ENCODE data around the gene DPP6. TPM values are rescaled to one million over a fixed set of nuclear protein-coding genes. Genes with fewer than 3 reads are reported as not detected.

Gene DPP6
- polyA plus RNA-seq, 2 of the 4 experiments (the other 2 are of a cell fraction): not detected

DNA sequence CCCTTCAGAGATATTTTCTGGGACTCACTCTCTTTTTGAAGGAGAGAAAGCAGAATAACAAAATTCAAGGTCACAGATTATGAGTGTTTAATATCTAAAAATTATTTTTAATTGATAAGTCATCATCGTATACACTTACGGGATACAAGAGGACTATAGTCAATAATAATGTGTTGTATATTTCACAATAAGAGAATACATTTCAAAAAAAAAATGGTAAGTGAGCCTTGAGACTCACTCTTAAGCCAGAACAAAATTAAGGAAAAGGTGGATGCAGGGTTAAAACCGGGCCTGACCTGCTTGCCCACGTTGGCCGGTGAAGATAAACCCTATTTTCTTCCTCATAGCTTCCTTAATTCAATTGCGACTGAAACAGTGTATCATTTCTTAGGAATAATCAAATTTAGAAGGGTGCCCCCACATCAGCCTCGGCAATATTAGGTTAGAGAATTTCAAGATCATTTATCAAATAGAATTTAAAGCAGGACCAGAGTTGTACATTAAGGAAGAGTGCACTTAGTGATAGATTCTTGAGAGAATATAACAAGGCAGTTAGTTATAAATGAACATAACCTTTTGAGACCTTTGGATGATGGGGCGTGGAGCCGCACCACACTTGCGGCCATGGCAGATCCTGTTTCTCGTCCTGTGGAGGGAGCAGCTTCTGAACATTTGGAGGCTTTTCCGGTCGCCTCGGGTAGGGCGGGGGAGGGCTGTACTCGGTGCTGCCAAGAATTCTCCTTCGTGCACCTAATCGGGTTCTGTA is 628.9 kb downstream of the DPP6 start:
- Histone ChIP-seq H3K27ac (no peak overlapping the region), H3K4me2 (no peak overlapping the region), H3K9me3 (no peaks in the 10 kb centered on the region), H3K4me3 (no peak overlapping the region), H3K4me1 (no peaks in the 10 kb centered on the region)
- FAIRE-seq (no peak), DNase-seq (ENCODE audit: low read depth in 1 of 2, low spot score in 1 of 2) (no peak), ATAC-seq (no peak)
- ChIA-PET CTCF (interaction anchor here (1.7 kb wide), 1 partner anchor 20 kb away, joined by 3 read pairs; no protein-coding TSS in a partner anchor), POLR2A (no interaction called here)
- WGBS (ENCODE audit: missing lambda C conversion rate): 31% methylated on average over 18 of the region's 18 CpGs
- TF ChIP-seq HOXA7 (CRISPR knock-in tag; IDR thresholded peaks at IDR 0.05) (no peak), RAD21 (conservative IDR thresholded peaks at IDR 0.05 in 1 of 2, IDR thresholded peaks at IDR 0.05 in 1 of 2) (no peak), HOXB5 (CRISPR knock-in tag; IDR thresholded peaks at IDR 0.05) (no peak), BHLHE40 (IDR thresholded peaks at IDR 0.05; ENCODE audit: low read depth, low read length) (no peak)

DNA sequence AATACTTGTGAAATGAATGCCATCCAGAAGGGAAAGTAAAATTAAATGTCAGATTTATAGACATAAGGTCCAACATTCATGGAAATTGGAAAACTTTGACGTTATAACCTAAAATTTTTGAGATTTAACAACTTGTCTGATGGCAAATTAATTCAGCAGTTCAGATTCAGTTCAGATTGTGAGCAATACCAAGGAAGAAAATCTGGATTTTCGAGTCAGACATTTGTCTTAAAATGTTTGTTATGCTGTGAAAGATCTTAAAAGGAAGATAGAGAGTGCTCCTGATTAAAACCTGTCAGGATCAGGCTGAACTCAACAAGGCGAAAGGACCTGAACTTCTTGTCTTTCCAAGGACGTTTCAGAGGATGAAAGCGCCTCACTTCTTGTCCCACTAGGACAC is 629.8 kb downstream of the DPP6 start:
- ATAC-seq (no peak), FAIRE-seq (no peak), DNase-seq (ENCODE audit: low read depth in 1 of 2, low spot score in 1 of 2) (no peak)
- POLR2A ChIA-PET: no interaction called here
- Histone ChIP-seq H3K27ac (no peak overlapping the region), H3K4me3 (no peak overlapping the region), H3K9me3 (no peaks in the 10 kb centered on the region), H3K4me2 (no peak overlapping the region), H3K4me1 (no peaks in the 10 kb centered on the region)
- WGBS (ENCODE audit: missing lambda C conversion rate): 17% methylated on average over 5 of the region's 5 CpGs
- TF ChIP-seq, protein P1, sequence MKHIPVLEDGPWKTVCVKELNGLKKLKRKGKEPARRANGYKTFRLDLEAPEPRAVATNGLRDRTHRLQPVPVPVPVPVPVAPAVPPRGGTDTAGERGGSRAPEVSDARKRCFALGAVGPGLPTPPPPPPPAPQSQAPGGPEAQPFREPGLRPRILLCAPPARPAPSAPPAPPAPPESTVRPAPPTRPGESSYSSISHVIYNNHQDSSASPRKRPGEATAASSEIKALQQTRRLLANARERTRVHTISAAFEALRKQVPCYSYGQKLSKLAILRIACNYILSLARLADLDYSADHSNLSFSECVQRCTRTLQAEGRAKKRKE (CRISPR knock-in tag; IDR thresholded peaks at IDR 0.05; ENCODE audit: low read depth): no peak
- CTCF ChIA-PET: no interaction called here

DNA sequence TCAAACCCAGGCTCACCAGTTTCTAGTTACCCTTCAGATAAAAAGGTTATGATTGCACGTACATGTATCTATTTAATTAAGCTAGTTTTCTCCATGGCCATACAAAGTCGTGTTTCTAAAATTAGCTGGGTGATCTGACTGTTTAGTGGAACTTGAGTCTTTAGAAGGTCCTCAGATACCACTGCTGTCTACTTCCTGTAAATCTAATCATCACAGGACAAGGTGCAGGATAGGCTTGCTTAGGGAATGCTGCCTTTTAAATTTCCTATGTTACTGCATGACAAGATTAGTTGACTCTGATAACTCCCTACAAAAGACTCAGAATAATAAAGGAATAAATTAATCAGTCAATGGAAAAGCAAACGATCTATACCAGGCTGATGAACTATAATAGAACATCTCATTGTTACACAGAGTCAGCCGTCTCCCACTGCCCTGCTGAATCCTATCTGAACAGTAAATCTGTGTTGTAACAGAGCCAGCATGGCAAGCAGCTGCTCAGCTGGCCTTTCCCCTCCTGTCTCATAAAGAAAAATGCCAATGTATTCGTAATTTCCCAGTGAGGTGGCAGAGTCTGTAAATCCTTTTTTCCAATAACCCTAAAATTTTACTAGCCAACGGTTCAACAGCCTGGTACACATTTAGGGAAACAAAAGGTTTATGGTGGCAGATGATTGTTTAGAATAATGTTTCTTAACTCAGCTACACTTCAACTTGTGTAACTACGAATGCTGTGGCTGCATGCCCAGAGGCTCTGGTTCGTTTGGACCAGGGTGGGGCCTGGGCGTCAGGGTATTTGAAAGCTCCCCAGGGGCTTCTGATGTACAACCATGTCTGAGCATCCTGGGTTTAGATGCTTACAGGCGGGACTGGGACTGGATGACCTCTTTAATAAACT is 632.7 kb downstream of the DPP6 start:
- ChIA-PET CTCF (no interaction called here), POLR2A (no interaction called here)
- Histone ChIP-seq H3K4me1 (no peaks in the 10 kb centered on the region), H3K4me2 (no peak overlapping the region), H3K9me3 (no peaks in the 10 kb centered on the region), H3K27ac (no peak overlapping the region), H3K4me3 (no peak overlapping the region)
- no peak for DNase-seq (ENCODE audit: low read depth in 1 of 2, low spot score in 1 of 2)
- ATAC-seq: no peak
- TF ChIP-seq POLR2A (IDR thresholded peaks at IDR 0.05; ENCODE audit: low read length) (no peak), POLR2AphosphoS2 (conservative IDR thresholded peaks at IDR 0.05; ENCODE audit: low read length) (no peak), ZFP36 (IDR thresholded peaks at IDR 0.05; ENCODE audit: borderline replicate concordance, partially characterized antibody) (no peak), MAFK (IDR thresholded peaks at IDR 0.05; ENCODE audit: partially characterized antibody) (no peak), MAZ (IDR thresholded peaks at IDR 0.05; ENCODE audit: borderline replicate concordance, low read depth, low read length) (no peak), FOSB (CRISPR knock-in tag; IDR thresholded peaks at IDR 0.05) (no peak), EHF (CRISPR knock-in tag; IDR thresholded peaks at IDR 0.05) (no peak), EP300 (IDR thresholded peaks at IDR 0.05) (no peak), ZNF302 (CRISPR knock-in tag; IDR thresholded peaks at IDR 0.05) (no peak), TP53 (CRISPR knock-in tag; IDR thresholded peaks at IDR 0.05) (no peak), CBX2 (IDR thresholded peaks at IDR 0.05; ENCODE audit: borderline replicate concordance, low read depth) (no peak), FOSL2 (IDR thresholded peaks at IDR 0.05) (no peak), FOSL2 (CRISPR knock-in tag; IDR thresholded peaks at IDR 0.05) (no peak), EHMT2 (IDR thresholded peaks at IDR 0.05; ENCODE audit: low read depth) (no peak), ZSCAN20 (CRISPR knock-in tag; IDR thresholded peaks at IDR 0.05) (no peak)
- TF ChIP-seq, protein P2, sequence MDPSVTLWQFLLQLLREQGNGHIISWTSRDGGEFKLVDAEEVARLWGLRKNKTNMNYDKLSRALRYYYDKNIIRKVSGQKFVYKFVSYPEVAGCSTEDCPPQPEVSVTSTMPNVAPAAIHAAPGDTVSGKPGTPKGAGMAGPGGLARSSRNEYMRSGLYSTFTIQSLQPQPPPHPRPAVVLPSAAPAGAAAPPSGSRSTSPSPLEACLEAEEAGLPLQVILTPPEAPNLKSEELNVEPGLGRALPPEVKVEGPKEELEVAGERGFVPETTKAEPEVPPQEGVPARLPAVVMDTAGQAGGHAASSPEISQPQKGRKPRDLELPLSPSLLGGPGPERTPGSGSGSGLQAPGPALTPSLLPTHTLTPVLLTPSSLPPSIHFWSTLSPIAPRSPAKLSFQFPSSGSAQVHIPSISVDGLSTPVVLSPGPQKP (IDR thresholded peaks at IDR 0.05; ENCODE audit: low read depth, low read length): no peak
- TF ChIP-seq, protein P3, sequence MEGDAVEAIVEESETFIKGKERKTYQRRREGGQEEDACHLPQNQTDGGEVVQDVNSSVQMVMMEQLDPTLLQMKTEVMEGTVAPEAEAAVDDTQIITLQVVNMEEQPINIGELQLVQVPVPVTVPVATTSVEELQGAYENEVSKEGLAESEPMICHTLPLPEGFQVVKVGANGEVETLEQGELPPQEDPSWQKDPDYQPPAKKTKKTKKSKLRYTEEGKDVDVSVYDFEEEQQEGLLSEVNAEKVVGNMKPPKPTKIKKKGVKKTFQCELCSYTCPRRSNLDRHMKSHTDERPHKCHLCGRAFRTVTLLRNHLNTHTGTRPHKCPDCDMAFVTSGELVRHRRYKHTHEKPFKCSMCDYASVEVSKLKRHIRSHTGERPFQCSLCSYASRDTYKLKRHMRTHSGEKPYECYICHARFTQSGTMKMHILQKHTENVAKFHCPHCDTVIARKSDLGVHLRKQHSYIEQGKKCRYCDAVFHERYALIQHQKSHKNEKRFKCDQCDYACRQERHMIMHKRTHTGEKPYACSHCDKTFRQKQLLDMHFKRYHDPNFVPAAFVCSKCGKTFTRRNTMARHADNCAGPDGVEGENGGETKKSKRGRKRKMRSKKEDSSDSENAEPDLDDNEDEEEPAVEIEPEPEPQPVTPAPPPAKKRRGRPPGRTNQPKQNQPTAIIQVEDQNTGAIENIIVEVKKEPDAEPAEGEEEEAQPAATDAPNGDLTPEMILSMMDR (IDR thresholded peaks at IDR 0.05): no peak
- TF ChIP-seq, protein P4, sequence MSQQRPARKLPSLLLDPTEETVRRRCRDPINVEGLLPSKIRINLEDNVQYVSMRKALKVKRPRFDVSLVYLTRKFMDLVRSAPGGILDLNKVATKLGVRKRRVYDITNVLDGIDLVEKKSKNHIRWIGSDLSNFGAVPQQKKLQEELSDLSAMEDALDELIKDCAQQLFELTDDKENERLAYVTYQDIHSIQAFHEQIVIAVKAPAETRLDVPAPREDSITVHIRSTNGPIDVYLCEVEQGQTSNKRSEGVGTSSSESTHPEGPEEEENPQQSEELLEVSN (IDR thresholded peaks at IDR 0.05; ENCODE audit: borderline replicate concordance, low read depth): no peak
- TF ChIP-seq, protein P5, sequence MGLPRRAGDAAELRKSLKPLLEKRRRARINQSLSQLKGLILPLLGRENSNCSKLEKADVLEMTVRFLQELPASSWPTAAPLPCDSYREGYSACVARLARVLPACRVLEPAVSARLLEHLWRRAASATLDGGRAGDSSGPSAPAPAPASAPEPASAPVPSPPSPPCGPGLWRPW (IDR thresholded peaks at IDR 0.05): no peak
- FAIRE-seq: no peak
- 1% methylated on average over 10 of the region's 10 CpGs for WGBS (ENCODE audit: missing lambda C conversion rate)
